SK-MEL-5 (cell line): ENCODE data around the gene ARSK. TPM values are rescaled to one million over a fixed set of nuclear protein-coding genes. Genes with fewer than 3 reads are reported as not detected.
A peak's percentile ranks its signal among the peaks of the same experiment; 100 is the strongest.

Experiments
- DNase-seq: peaks from one replicate; pipeline ENCODE4 v3.0.0-alpha.2; 2016; ENCODE audit warnings: low read depth, low spot score
- in situ Hi-C: cut with HindIII; loops from 2 replicates; pipeline ENCODE4 v1.10.0; 2016; ENCODE audit warnings: low sequenced_read_pairs, high pct_unique_total_duplicates, low pct_unique_long_range_greater_than_20kb
- polyA plus RNA-seq, 2 experiments: library from polyadenylated mRNA; depleted of rRNA; stranded (reverse); fragments of >200 nt; gene quantifications; 2 replicates each; pipeline ENCODE4 v1.2.3, GENCODE V29; 2015
- total RNA-seq: library from RNA; depleted of rRNA; stranded (reverse); fragments of >200 nt; shearing (Covaris generic); gene quantifications from 2 replicates; pipeline ENCODE4 v1.2.3, GENCODE V29; 2014; rRNA removed

ARSK gene, protein sequence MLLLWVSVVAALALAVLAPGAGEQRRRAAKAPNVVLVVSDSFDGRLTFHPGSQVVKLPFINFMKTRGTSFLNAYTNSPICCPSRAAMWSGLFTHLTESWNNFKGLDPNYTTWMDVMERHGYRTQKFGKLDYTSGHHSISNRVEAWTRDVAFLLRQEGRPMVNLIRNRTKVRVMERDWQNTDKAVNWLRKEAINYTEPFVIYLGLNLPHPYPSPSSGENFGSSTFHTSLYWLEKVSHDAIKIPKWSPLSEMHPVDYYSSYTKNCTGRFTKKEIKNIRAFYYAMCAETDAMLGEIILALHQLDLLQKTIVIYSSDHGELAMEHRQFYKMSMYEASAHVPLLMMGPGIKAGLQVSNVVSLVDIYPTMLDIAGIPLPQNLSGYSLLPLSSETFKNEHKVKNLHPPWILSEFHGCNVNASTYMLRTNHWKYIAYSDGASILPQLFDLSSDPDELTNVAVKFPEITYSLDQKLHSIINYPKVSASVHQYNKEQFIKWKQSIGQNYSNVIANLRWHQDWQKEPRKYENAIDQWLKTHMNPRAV
- total RNA-seq = 3.9 and 4.0 TPM in 2 replicates
- polyA plus RNA-seq (2015; cell fraction: cytosol; rRNA removed) = 5.2 and 6.7 TPM in 2 replicates
- polyA plus RNA-seq (2015; cell fraction: nucleus; rRNA removed) = 2.3 and 4.8 TPM in 2 replicates

DNA sequence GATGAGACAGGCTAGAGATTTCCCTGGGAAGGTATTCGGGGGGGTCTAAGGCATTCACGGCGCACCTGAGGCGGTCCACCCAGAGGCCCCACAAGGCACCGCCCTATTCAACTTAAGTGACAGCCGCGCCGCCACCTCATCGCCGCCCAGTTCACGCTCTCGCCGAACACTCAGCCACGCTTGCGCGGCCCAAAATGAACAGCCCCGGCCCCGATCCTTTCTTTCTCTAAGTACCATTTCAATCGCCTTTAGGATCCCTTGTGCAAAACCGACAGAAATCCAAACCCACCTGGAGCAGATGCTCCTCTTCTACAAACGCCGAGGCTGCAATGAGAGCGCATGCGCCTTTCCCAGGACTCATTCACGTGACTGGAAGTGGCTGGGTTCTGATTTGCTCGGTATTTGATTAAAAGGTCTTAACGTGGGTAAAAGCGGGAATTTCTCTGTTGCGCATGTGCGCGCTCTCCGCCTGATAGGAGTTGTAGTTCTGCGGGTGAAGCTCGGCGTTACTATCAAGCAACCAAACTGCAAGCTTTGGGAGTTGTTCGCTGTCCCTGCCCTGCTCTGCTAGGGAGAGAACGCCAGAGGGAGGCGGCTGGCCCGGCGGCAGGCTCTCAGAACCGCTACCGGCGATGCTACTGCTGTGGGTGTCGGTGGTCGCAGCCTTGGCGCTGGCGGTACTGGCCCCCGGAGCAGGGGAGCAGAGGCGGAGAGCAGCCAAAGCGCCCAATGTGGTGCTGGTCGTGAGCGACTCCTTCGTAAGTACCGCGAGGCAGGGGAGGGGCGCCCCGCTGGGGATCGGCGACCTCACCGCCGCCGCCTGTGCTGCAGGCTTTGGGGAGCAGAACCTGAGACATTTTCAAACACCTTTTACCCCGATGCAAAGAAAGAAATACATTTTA, at the start of gene ARSK, which contains the start of gene SKIC3:
ARSK (plus strand) TSS at position 455 of the 902 bp plus-strand sequence; CDS start at position 633, 178 bp downstream.
SKIC3 (minus strand) TSS at position 331 of the 902 bp plus-strand sequence. CDS start 7,827 bp downstream, outside the sequence.
- peak; percentile 98 for DNase-seq
- in situ Hi-C loops = no loop called here

DNA sequence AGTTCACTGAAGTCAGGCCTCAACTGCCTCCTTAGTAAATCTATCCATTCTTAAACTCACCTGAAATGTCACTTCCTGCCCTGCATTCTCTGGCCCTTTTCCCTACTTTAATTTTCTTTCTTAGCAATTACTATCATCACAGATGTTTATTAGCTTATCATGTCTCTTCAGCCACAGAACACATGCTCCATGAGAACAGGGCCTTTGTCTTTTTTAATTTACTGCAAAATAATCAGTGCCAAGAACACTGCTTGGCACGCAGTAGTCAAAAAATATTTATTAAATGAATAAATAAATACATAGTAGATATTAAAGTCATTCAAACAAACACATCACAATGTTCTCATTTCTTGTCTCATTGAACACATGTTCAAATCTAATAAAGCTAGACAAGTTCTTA, 46.4 kb upstream of the ARSK start:
- DNase-seq = no peak
- in situ Hi-C loops = no loop called here

DNA sequence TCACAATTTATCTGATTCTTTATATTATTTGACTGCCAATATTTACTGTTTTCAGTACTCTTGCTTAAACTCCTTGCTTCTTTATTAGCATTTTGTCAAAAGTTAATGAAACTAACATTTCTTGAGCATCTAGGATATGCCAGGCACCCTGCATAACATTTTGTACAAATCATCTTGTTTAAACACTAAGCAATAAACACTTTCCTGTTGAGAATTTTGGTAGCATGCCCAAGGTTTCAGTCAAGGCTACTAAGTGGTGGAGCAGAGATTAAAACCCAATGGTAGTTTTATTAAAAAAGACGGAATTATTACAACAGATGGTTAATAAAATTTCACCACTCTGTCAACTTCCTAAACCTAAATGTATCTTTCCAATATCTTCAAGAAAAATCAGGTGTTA, 43.3 kb upstream of the ARSK start:
- in situ Hi-C loops = no loop called here
- no peak for DNase-seq

DNA sequence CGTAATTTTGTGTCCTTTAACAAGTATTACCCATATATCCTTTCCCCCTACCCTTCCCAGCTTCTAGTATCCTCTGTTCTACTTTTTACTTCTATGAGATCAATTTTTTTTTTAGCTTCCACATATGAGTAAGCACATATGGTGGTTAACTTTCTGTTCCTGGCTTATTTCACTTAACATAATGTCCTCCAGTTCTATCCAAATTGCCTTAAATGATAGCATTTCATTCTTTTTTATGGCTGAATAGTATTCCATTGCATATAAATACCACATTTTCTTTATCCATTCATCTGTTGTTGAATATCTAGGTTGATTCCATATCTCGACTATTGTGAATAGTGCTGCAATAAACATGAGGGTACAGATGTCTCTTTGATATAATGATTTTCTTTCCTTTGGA, 36.5 kb upstream of the ARSK start:
- in situ Hi-C loops = no loop called here

DNA sequence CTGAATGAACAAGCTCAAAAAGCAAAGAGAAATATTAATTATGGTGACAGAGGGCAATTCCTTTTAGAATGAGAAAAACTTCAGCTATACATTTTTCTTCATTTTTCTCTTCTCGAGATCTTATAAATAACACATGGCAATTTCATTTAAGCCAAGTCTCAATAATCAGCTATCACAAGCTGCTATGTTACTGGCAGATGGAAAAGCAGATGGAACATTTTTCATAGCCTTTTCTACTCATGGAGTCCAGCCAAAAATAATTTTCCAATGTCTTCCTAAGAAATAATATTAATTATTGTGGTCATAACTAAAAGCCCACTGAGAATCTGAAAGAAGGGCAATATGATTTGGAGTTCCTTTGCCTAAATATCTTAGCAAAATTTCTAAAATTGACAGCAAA, 35.8 kb upstream of the ARSK start:
- in situ Hi-C loops = no loop called here
- no peak for DNase-seq

More for the DNA sequence above, 36.5 kb upstream of the ARSK start:
- DNase-seq = no peak

DNA sequence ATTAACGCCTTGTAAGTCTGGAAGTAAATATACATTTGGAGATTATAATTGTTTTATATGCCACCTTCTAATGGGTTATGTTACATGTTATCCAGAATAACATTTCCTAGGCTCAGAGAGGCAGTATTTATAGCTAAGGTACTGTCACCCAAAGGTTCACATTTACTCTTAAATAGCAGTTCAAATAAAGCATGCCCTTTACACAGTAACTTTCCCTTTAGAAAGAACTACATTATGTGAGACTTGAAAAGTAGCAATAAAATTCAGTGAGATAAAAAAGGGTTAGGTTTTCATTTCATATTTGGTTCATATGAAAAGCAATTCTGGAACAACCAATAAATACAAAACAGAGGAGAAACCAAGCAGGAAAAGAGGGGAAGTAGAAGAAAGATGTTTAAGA, 35.2 kb upstream of the ARSK start:
- no peak for DNase-seq
- in situ Hi-C loops = no loop called here

DNA sequence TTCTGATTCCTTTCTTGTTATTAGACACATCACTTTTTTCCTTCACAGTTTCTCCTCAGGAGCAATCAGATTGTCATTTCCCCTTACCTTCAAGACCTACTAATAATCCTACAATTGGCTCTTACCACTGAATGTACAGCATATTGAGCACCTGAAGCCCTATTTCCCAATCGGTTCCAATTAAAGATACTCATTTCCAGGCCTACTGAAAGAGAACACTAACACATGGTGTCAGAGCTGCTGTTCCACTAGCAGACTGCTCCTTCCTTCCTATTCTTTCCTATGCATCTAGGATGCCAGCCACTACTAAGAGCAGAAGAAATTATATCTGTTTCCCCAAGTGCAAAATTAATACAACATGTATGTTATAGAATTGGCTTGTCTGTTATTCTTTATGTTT, 34.7 kb upstream of the ARSK start:
- DNase-seq = no peak
- in situ Hi-C loops = no loop called here

DNA sequence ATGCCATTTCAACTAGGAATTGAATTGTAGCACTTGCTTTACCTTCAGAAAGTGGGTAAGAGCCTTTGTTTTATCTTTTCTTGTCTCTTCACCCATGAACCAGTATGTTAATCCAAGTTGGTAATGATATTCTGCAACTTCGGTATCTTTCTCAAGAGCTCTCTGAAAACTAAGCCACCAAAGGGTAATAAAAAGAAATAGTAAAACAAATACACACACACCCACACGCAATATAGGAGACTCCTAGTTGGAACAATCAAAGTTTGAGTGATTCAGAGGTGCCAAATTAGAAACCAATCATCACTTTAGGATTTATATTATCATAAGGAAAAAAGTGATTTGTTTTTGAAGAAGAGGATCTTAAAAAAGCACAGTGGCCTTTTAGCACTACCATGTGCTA, 30.5 kb upstream of the ARSK start:
- in situ Hi-C loops = no loop called here
- no peak for DNase-seq

DNA sequence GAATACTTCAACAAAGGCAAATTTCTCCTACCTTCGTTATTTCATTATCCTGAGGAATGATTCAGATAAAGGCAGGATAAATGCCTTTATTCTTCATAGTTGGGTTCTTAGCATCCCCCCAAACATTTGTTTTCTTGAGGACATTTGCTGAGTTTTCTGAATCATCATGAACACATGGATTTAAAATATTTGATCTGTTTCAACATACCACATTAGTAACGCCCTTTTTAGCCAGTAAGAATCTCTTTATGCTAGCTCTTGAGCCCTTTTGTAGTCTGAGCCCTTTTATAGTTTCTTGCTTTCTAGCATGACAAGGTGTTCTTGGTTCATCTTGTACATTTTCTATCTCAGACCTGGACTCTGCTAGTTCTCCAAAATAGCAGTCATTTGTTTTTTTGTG, 28.0 kb upstream of the ARSK start:
- in situ Hi-C loops = no loop called here
- no peak for DNase-seq

DNA sequence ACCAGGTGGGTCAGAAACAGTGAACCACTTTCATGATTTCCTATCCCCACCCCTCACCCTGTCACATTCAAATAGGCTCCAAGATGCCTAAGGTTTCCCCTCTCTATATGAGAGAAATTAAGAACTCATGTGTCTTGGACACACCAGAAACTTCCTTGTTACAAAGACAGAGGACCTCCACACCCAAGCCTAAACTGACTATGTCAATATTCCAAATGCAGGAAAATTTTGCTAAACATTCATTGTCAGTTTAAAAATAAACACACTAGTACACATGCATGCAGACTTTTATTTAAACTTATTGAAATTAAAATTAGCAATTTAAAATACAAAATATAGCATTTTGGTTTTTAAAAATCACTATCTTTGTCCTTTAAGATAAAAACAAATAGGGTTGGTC, 26.3 kb upstream of the ARSK start:
- no peak for DNase-seq
- in situ Hi-C loops = no loop called here

DNA sequence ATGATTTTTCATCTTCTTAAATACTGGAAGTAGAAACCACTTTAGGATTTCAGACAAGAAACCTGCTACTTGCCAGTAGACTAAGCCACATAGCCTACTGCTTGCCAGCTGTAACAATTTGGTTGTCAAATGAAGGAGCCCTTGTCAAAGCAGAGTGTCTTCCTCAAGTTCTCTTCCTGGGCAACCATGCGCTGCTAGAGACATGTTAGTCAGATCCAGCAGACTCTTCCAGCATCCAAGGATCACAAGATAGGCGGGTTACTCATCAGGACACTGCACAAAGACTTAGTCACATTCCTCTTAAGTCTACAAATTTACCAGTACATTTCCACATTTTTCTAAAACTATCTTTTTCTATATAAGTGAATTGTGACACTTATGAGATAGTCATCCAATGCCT, 24.5 kb upstream of the ARSK start:
- DNase-seq = peak; percentile 45
- in situ Hi-C loops = no loop called here

DNA sequence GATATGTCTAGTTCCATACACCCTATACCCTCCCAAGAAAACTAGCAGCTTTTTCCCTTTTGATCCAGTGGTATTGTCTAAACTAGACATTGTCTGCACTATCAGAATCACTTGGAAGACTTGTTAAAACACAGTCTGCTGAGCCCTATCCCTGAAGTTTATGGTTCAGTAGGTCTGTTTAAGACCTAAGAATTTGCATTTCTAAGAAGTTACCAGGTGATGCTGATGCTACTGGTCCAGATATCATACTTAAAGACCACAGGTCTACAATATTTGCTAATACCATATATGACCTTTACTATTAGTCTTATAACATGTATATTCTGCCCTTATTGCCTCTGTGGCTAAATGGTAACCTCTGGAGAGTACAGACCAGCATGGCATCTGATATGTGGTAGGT, 23.4 kb upstream of the ARSK start:
- in situ Hi-C loops = no loop called here
- DNase-seq = no peak

DNA sequence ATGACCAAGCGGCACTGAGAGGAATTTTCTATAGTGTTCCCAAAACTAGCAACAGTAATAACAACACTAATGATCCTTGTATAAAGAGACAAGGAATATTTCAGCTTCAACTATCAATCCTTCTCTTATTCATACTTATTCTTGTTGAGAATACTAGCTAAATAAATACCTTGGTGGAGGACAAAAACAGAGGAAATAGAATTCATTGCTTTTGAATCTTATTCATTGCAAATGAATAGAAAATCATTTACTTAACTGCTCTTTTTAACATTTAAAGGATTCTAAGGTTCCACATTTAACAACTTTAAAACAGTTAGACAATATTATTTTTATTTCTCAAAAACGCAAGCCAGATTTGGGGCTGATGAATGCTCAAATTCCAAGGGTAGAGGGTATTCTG, 22.5 kb upstream of the ARSK start:
- no peak for DNase-seq
- in situ Hi-C loops = no loop called here

DNA sequence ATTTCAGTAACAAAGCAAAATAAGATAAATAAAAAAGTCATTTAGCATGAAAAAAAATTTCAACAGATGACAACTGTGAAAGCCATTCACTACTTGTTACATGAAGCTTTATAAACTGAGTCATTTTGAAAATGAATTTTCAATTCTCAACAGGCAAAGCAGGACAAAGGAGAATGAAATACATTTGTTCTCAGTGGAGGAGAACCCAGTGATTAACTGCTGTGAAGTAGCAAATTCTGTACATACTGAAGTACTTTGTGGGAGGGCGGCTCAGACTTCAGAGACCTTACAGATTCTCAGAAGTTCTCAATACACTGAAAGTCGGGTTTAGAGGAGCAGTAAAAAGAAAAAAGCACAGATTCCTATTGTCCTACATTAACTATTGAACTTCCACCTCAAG, 21.8 kb upstream of the ARSK start:
- in situ Hi-C loops = no loop called here
- no peak for DNase-seq

DNA sequence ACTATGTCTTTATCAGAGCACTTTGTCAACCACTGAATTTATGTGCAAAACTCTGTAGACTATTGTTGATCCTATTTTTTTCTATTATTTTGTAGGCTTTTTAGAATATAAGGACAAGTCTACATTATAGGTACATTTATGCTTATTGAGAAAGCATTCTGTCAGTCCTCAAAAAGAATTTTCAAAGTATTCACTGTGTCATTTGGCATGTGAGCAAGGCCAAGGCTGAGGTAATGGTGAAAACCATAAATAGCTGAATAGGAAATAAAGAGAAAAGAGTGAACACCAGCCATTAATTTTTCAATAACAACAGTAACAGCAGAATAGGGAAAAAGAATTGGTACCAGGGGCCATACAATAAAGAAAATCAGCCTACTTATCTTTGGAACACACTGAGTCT, 21.1 kb upstream of the ARSK start:
- in situ Hi-C loops = no loop called here
- DNase-seq = no peak

DNA sequence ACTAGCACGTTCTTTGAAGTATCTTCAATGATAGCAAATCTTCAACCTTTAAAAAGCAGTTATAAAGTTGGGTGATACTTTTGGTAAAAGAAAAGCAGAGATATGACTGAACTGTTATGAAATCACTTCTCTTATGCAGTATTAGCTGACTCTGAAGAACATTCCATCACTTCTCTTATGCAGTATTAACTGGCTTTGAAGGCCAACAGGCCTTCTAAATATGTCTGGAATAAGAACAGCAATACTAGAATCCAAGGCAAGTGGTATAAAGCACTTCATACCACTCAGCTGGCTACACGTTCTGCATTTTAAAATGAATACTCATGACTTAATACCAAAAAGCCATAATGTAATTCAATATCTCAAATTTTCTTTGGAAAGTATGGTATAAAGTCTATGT, 17.4 kb upstream of the ARSK start:
- DNase-seq = no peak
- in situ Hi-C loops = no loop called here

DNA sequence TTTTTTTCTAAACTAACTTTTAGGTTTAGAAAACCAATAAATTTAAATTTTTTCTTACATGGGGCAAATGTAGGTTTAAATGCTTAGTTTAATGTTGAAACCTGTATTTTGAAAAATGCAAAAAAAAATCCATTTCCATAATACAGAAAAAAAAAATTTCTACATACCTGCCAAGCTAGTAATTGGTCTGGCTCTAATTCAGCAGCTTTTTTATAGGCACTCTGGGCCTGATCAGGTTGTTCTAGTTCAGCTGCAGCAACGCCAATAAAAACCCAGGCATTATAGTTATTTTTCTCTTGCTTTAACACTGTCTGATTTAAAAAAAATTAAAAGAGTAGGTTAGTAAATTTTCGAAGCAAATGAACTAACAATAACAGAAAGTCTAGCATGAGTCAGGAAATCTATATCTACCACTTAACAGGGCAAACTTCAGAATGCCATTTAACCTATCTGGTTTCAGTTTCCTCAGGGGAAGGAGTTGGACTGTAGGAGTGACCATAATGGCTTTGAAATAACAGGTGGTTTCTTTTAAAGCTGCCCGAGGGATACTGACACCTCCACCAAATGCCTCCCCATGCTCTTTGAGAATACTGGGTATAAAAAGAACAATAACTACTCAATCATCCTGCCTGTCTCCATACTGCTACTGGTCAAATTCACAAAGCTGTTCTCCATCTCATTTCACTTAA, 11.7 kb upstream of the ARSK start:
- in situ Hi-C loops = no loop called here
- no peak for DNase-seq

DNA sequence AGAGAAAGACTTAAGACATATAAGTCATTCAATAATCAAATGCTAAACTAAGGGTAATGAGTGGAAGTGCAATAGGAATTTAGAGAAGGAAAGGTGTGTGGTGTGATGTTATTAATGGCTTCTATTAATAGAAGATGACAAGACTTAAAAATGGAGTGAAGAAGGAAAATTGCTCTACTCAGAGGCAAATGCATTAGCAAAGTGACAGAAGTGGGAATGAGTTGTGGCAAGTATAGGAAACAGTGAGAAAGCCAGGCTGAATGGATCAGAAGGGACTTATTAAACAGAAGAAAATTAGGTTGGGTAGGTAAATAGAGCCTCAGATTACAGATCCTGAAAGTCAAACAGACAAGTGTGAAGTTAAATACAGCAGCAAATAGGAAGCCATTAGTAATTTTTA, 5.9 kb upstream of the ARSK start:
- no peak for DNase-seq
- in situ Hi-C loops = no loop called here
